K562 (cell line): Measurements from ENCODE around the gene NFIC. TPM values are rescaled to one million over a fixed set of nuclear protein-coding genes. Genes with fewer than 3 reads are reported as not detected.

Source experiments
- CBX2 ChIP-seq: fragments of 200-600 bp; sonication (generic); IDR thresholded peaks from one replicate; pipeline ENCODE4 v1.6.1; 2012; ENCODE audit warnings: mild to moderate bottlenecking, low read length, inconsistent platforms; ENCODE audit not compliant: insufficient read depth, poor library complexity, severe bottlenecking
- CHD4 ChIP-seq: fragments of 200-600 bp; sonication (generic); IDR thresholded peaks from 3 replicates; pipeline ENCODE4 v1.6.1; 2012; ENCODE audit warnings: low read depth, mild to moderate bottlenecking, mixed read lengths, low read length, inconsistent platforms; ENCODE audit not compliant: insufficient read depth, insufficient replicate concordance, poor library complexity, severe bottlenecking
- CXXC5 ChIP-seq: fragments of 250-450 bp; sonication (Bioruptor Pico); IDR thresholded peaks from 2 replicates; pipeline ENCODE4 v1.8.0; 2022; ENCODE audit warnings: inconsistent platforms, mild to moderate bottlenecking, moderate library complexity
- DMBX1 ChIP-seq: fragments of 250-450 bp; sonication (Bioruptor Pico); IDR thresholded peaks from 2 replicates; pipeline ENCODE4 v1.8.0; 2022; ENCODE audit warnings: inconsistent platforms, mild to moderate bottlenecking, moderate library complexity, borderline replicate concordance
- E2F3 ChIP-seq: fragments of 250-450 bp; sonication (Bioruptor Pico); IDR thresholded peaks from 2 replicates; pipeline ENCODE4 v1.4.0; 2020; ENCODE audit warnings: mild to moderate bottlenecking
- FIP1L1 ChIP-seq: fragments of 200-400 bp; formaldehyde crosslinking; IDR thresholded peaks from 2 replicates; pipeline ENCODE4 v1.6.1; 2018; ENCODE audit warnings: mild to moderate bottlenecking, low read depth, low read length; ENCODE audit not compliant: poor library complexity, severe bottlenecking
- FOXK2 ChIP-seq, 2 experiments: fragments of 450-650 bp; IDR thresholded peaks in 1 of 2; conservative IDR thresholded peaks in 1 of 2; 2 replicates each; pipeline ENCODE4 v1.6.1; 2016; ENCODE audit warnings: low read depth in 2 of 2, mild to moderate bottlenecking in 1 of 2
- GATAD2A ChIP-seq: fragments of 450-650 bp; IDR thresholded peaks from 2 replicates; pipeline ENCODE4 v1.6.1; 2017
- MBD1 ChIP-seq: fragments of 250-450 bp; sonication (Bioruptor Pico); IDR thresholded peaks from 2 replicates; pipeline ENCODE4 v1.8.0; 2022; ENCODE audit warnings: inconsistent platforms
- NFE2 ChIP-seq: IDR thresholded peaks from 2 replicates; pipeline ENCODE4 v1.6.1; 2014; ENCODE audit warnings: antibody characterized with exemption, low read depth
- PCBP1 ChIP-seq: fragments of 200-400 bp; formaldehyde crosslinking; IDR thresholded peaks from 2 replicates; pipeline ENCODE4 v1.6.1; 2018; ENCODE audit warnings: mild to moderate bottlenecking, low read depth, low read length; ENCODE audit not compliant: poor library complexity, severe bottlenecking
- POU5F1 ChIP-seq: fragments of 150-350 bp; IDR thresholded peaks from 2 replicates; pipeline ENCODE4 v1.6.1; 2014; ENCODE audit warnings: borderline replicate concordance, low read length, low read depth, mild to moderate bottlenecking; ENCODE audit not compliant: partially characterized antibody
- SIRT6 ChIP-seq: IDR thresholded peaks from one replicate; pipeline ENCODE4 v1.6.1; 2012; ENCODE audit warnings: low read depth, mild to moderate bottlenecking, control low read depth, inconsistent platforms, low read length, moderate library complexity
- TCFL5 ChIP-seq: fragments of 250-450 bp; sonication (Bioruptor Pico); conservative IDR thresholded peaks from 2 replicates; pipeline ENCODE4 v1.6.1; 2021; ENCODE audit warnings: mild to moderate bottlenecking, moderate library complexity, matching md5 sums
- UBTF ChIP-seq, 2 experiments: IDR thresholded peaks; 2 replicates each; pipeline ENCODE4 v1.6.1; 2012; ENCODE audit warnings: improper control_type of control experiment in 2 of 2, low read depth in 2 of 2, low read length in 2 of 2, borderline replicate concordance in 1 of 2
- ZBTB2 ChIP-seq: fragments of 450-650 bp; IDR thresholded peaks from 2 replicates; pipeline ENCODE4 v1.6.1; 2016; ENCODE audit warnings: antibody characterized with exemption
- polyA plus RNA-seq, 8 experiments: library from polyadenylated mRNA; depleted of rRNA in 4 of 8; stranded (reverse) in 5 of 8; unstranded in 3 of 8; fragments of >200 nt; fragmentation: Nextera tagmentation in 2 of 8; fragmentation: Illumina TruSeq in 1 of 8; extraction: Ambion mirVana in 2 of 8; extraction: Trizol in 1 of 8; gene quantifications; 2 replicates each; pipeline versions ENCODE4 v1.2.1 to v1.2.3, GENCODE V29; 2011 to 2014; ENCODE audit warnings: inconsistent platforms in 1 of 8, missing spikeins in 1 of 8
- total RNA-seq, 7 experiments: library from RNA; depleted of rRNA in 6 of 7; stranded (reverse); fragments of >200 nt in 6 of 7; fragmentation: Illumina TruSeq in 2 of 7; extraction: Trizol in 2 of 7; gene quantifications; 2 replicates each; pipeline versions ENCODE4 v1.2.1 to v1.2.3, GENCODE V29; 2011 to 2021; ENCODE audit warnings: low replicate concordance in 1 of 7

NFIC gene
- total and polyA plus RNA-seq, 9 of the 15 experiments (the other 6 are each of a cell fraction or from before 2014, with no cell fraction given): 0.71 to 62.1 (median 6.9) TPM

GRCh38 chr19:3359015-3359918 is 7.1 kb upstream of the NFIC start (continued):
- peak in 1 of 2 experiments; percentile 86; a peak in 2 of 4 replicates for TF ChIP-seq UBTF (IDR thresholded peaks at IDR 0.05; ENCODE audit: borderline replicate concordance in 1 of 2, low read depth in 2 of 2, low read length in 2 of 2)
- TF ChIP-seq GATAD2A: peak; percentile 42; the same call in 1 of the 2 replicates
- no peak for TF ChIP-seq TCFL5
- TF ChIP-seq CXXC5 (CRISPR knock-in tag): peak; percentile 68
- TF ChIP-seq POU5F1: no peak
- TF ChIP-seq CBX2: no peak
- TF ChIP-seq ZBTB2: peak; percentile 77
- no peak for TF ChIP-seq SIRT6
- TF ChIP-seq FIP1L1: peak; percentile 75
- no peak for TF ChIP-seq CHD4
- TF ChIP-seq NFE2: no peak
- no peak for TF ChIP-seq MBD1
- no peak for TF ChIP-seq E2F3 (CRISPR knock-in tag)
- TF ChIP-seq PCBP1: peak; percentile 29
- TF ChIP-seq DMBX1 (CRISPR knock-in tag): no peak
- TF ChIP-seq FOXK2 (conservative IDR thresholded peaks at IDR 0.05 in 1 of 2, IDR thresholded peaks at IDR 0.05 in 1 of 2; ENCODE audit: low read depth in 2 of 2): no peak
